ENCODE results near the gene PKNOX1. TPM values are rescaled to one million over a fixed set of nuclear protein-coding genes. Genes with fewer than 3 reads are reported as not detected.
"Not testable (repeated sequence)": the region's sequence is repeated elsewhere in the genome, so short reads cannot be mapped to it uniquely, and the experiment has no call there.

Gene PKNOX1
- total and polyA plus RNA-seq, 8 donors = 4.9 to 88.7 (median 15.4) TPM

- peak in 1 of 2 donors; percentile 91 for DNase-seq
- WGBS, 5 donors = 62 to 70% (median 64%) methylated on average over 16 of the region's 16 CpGs
- intact Hi-C loops (cut with DNase I; ENCODE audit: low total_unique reads) = no loop called here
- Histone ChIP-seq H3K36me3 (peaks cover 0 to 11% (median 0%) of the 10 kb centered on the region in 4 donors), H3K4me1 (peaks cover 0 to 21% (median 9%) of the 10 kb centered on the region in 4 donors), H3K27me3 (no peaks in the 10 kb centered on the region), H3K4me3 (no peak overlapping the region), H3K27ac (peak overlapping the region; percentile 12 to 79 (median 60)), H3K9me3 (no peaks in the 10 kb centered on the region)
- no peak for TF ChIP-seq EP300 (IDR thresholded peaks at IDR 0.05)
- TF ChIP-seq POLR2AphosphoS5 (IDR thresholded peaks at IDR 0.05) = peak; percentile 4 to 64 (median 13)
Measured at GRCh38 chr21:42991992-42992740, 17.8 kb downstream of the PKNOX1 start.

- H3K9me3 ChIP-seq = no peaks in the 10 kb centered on the region
- intact Hi-C loops (cut with DNase I; ENCODE audit: low total_unique reads) = no loop called here
- H3K4me3 ChIP-seq = no peak overlapping the region
- WGBS, 5 donors = 76 to 91% (median 90%) methylated on average over 16 of the region's 16 CpGs
- peaks cover 0 to 11% (median 0%) of the 10 kb centered on the region in 4 donors for H3K36me3 ChIP-seq
- H3K4me1 ChIP-seq = peaks cover 0 to 25% (median 12%) of the 10 kb centered on the region in 4 donors
- TF ChIP-seq EP300 (IDR thresholded peaks at IDR 0.05) = no peak
- no peaks in the 10 kb centered on the region for H3K27me3 ChIP-seq
- no peak for DNase-seq
- H3K27ac ChIP-seq = peak overlapping the region in 4 of 5 donors; percentile 12 to 79 (median 60)
Measured at GRCh38 chr21:42993051-42993712, 18.8 kb downstream of the PKNOX1 start.

GRCh38 chr21:42997053-42997452 is 22.7 kb downstream of the PKNOX1 start:
- Histone ChIP-seq H3K4me3 (no peak overlapping the region), H3K27ac (peak overlapping the region in 3 of 5 donors; percentile 38 to 69 (median 44)), H3K27me3 (no peaks in the 10 kb centered on the region), H3K4me1 (peaks cover 0 to 27% (median 16%) of the 10 kb centered on the region in 4 donors), H3K36me3 (peaks cover 0 to 11% (median 0%) of the 10 kb centered on the region in 4 donors), H3K9me3 (peaks cover 0 to 9% (median 1%) of the 10 kb centered on the region in 4 donors)
- 66 to 85% (median 80%) methylated on average over 8 of the region's 8 CpGs for WGBS, 5 donors
- no peak for DNase-seq
- TF ChIP-seq CTCF (IDR thresholded peaks at IDR 0.05) (no peak), POLR2AphosphoS5 (IDR thresholded peaks at IDR 0.05) (peak in 2 of 3 donors; percentile 63 to 68)
- intact Hi-C loops (cut with DNase I; ENCODE audit: low total_unique reads) = no loop called here

GRCh38 chr21:42997983-42998382 is 23.6 kb downstream of the PKNOX1 start:
- intact Hi-C loops (cut with DNase I; ENCODE audit: low total_unique reads); H3K4me3 ChIP-seq; DNase-seq; H3K9me3 ChIP-seq; H3K36me3 ChIP-seq; H3K27me3 ChIP-seq: not testable (repeated sequence)
- Histone ChIP-seq H3K27ac (peak overlapping the region in 1 of 5 donors; percentile 69), H3K4me1 (peaks cover 0 to 19% (median 9%) of the 10 kb centered on the region in 4 donors)
- 94 to 100% (median 100%) methylated on average over 1 of the region's 1 CpG for WGBS, 5 donors

- H3K27ac ChIP-seq; H3K9me3 ChIP-seq; H3K4me3 ChIP-seq; H3K36me3 ChIP-seq; intact Hi-C loops (cut with DNase I; ENCODE audit: low total_unique reads); H3K27me3 ChIP-seq; DNase-seq: not testable (repeated sequence)
- WGBS, 5 donors = 96 to 100% (median 100%) methylated on average over 2 of the region's 2 CpGs
- peaks cover 0 to 16% (median 7%) of the 10 kb centered on the region in 4 donors for H3K4me1 ChIP-seq
Measured at GRCh38 chr21:42999152-42999551, 24.8 kb downstream of the PKNOX1 start.

- H3K27ac ChIP-seq, DNase-seq, H3K4me3 ChIP-seq, H3K27me3 ChIP-seq, H3K9me3 ChIP-seq: not testable (repeated sequence)
- intact Hi-C loops (cut with DNase I; ENCODE audit: low total_unique reads) = loop anchor here (10.0 kb wide), 1 partner anchor 675 kb away; no protein-coding TSS in a partner anchor
- Histone ChIP-seq H3K4me1 (peaks cover 0 to 16% (median 7%) of the 10 kb centered on the region in 4 donors), H3K36me3 (peaks cover 0 to 11% (median 7%) of the 10 kb centered on the region in 4 donors)
- 95 to 100% (median 97%) methylated on average over 2 of the region's 2 CpGs for WGBS, 5 donors
Measured at GRCh38 chr21:43000041-43000440, 25.7 kb downstream of the PKNOX1 start.
